MM.1S (cell line): ENCODE data around the gene INSM2.

ENCODE experiments used
- DNase-seq: peaks from one replicate; pipeline ENCODE4 v3.0.0-alpha.2; 2015
- H2AFZ ChIP-seq: fragments of 300-600 bp; sonication (generic); 2 replicates; pipeline ENCODE4 v1.6.0; 2016; ENCODE audit warnings: antibody characterized with exemption, low read length
- H3F3A ChIP-seq: fragments of 300-600 bp; sonication (generic); 2 replicates; pipeline ENCODE4 v1.6.1; 2016; ENCODE audit warnings: mild to moderate bottlenecking, antibody characterized with exemption, low read length, moderate library complexity, mixed read lengths; ENCODE audit not compliant: insufficient read depth
- H3K27ac ChIP-seq: fragments of 300-600 bp; sonication (generic); 2 replicates; pipeline ENCODE4 v1.5.1; 2016; ENCODE audit warnings: mild to moderate bottlenecking, low read length
- H3K27me3 ChIP-seq: fragments of 300-600 bp; sonication (generic); replicated peaks from 2 replicates; pipeline ENCODE4 v1.6.0; 2016; ENCODE audit warnings: low read length; ENCODE audit not compliant: insufficient read depth
- H3K36me3 ChIP-seq: fragments of 300-600 bp; sonication (generic); replicated peaks from 2 replicates; pipeline ENCODE4 v1.6.1; 2016; ENCODE audit warnings: mild to moderate bottlenecking, low read length, mixed read lengths; ENCODE audit not compliant: insufficient read depth
- H3K4me1 ChIP-seq: fragments of 300-600 bp; sonication (generic); 2 replicates; pipeline ENCODE4 v1.6.1; 2016; ENCODE audit warnings: low read length, mixed read lengths
- H3K4me2 ChIP-seq: fragments of 300-600 bp; sonication (generic); 2 replicates; pipeline ENCODE4 v1.6.0; 2016; ENCODE audit warnings: low read depth, low read length
- H3K4me3 ChIP-seq: fragments of 300-600 bp; sonication (generic); 2 replicates; pipeline ENCODE4 v1.5.1; 2016; ENCODE audit warnings: low read length, mixed read lengths
- H3K79me2 ChIP-seq: fragments of 300-600 bp; sonication (generic); 2 replicates; pipeline ENCODE4 v1.6.1; 2016; ENCODE audit warnings: mixed run types, low read length, mixed read lengths
- H3K9ac ChIP-seq: fragments of 300-600 bp; sonication (generic); 2 replicates; pipeline ENCODE4 v1.6.1; 2016; ENCODE audit warnings: low read length, mixed read lengths
- H3K9me2 ChIP-seq: fragments of 300-600 bp; sonication (generic); replicated peaks from 2 replicates; pipeline ENCODE4 v1.6.1; 2016; ENCODE audit warnings: mild to moderate bottlenecking, low read length, mixed read lengths; ENCODE audit not compliant: insufficient read depth
- H3K9me3 ChIP-seq: fragments of 300-600 bp; sonication (generic); replicated peaks from 2 replicates; pipeline ENCODE4 v1.6.1; 2016; ENCODE audit warnings: mild to moderate bottlenecking, low read length, mixed read lengths; ENCODE audit not compliant: insufficient read depth
- H4K20me1 ChIP-seq: fragments of 300-600 bp; sonication (generic); 2 replicates; pipeline ENCODE4 v1.6.1; 2016; ENCODE audit warnings: mild to moderate bottlenecking, low read length, moderate library complexity, mixed read lengths; ENCODE audit not compliant: insufficient read depth
- CTCF ChIP-seq: fragments of 300-600 bp; sonication (generic); IDR thresholded peaks from 2 replicates; pipeline ENCODE4 v1.5.1; 2016; ENCODE audit warnings: antibody characterized with exemption, low read length, mixed read lengths
- EZH2 ChIP-seq: fragments of 300-600 bp; sonication (generic); optimal IDR thresholded peaks from 2 replicates; pipeline ENCODE3; 2017; ENCODE audit warnings: low read depth, mild to moderate bottlenecking, antibody characterized with exemption, low read length, mixed read lengths
- EZH2phosphoT487 ChIP-seq: fragments of 300-600 bp; sonication (generic); IDR thresholded peaks from 2 replicates; pipeline ENCODE4 v1.6.1; 2018; ENCODE audit warnings: antibody characterized with exemption, low read length

INSM2 gene

GRCh38 chr14:35533357-35534207 is at the start of gene INSM2:
Gene INSM2, plus strand, starts transcription at chr14:35534164. Its CDS starts 89 bp downstream, at chr14:35534253.
- H2AFZ ChIP-seq = peak within 1 kb of the TSS; percentile 38; the same call in 1 of the 2 replicates
- no peaks in the 10 kb centered on the region for H3K9me2 ChIP-seq
- H3K79me2 ChIP-seq = no peaks in the 10 kb centered on the region
- TF ChIP-seq CTCF (no peak), EZH2phosphoT487 (no peak), EZH2 (no peak)
- H3K27ac ChIP-seq = no peak within 1 kb of the TSS
- peak within 1 kb of the TSS; percentile 81 for H3K4me2 ChIP-seq
- peak; percentile 48 for DNase-seq
- peak within 1 kb of the TSS; percentile 60 for H3K4me3 ChIP-seq
- H3K36me3 ChIP-seq = no peaks in the 10 kb centered on the region
- no peaks in the 10 kb centered on the region for H3F3A ChIP-seq
- H3K9ac ChIP-seq = no peak within 1 kb of the TSS
- H4K20me1 ChIP-seq = no peaks in the 10 kb centered on the region
- no peaks in the 10 kb centered on the region for H3K4me1 ChIP-seq
- H3K27me3 ChIP-seq = no peaks in the 10 kb centered on the region; the same call in 1 of the 2 replicates
- no peaks in the 10 kb centered on the region for H3K9me3 ChIP-seq

GRCh38 chr14:35492569-35493014 is 41.4 kb upstream of the INSM2 start:
- Histone ChIP-seq H3K4me2 (no peak overlapping the region), H3K9me3 (no peaks in the 10 kb centered on the region), H3K4me3 (no peak overlapping the region), H3K27me3 (no peaks in the 10 kb centered on the region), H3K36me3 (no peaks in the 10 kb centered on the region), H3K4me1 (no peaks in the 10 kb centered on the region), H3K9ac (no peak overlapping the region), H2AFZ (no peak overlapping the region), H3K79me2 (no peaks in the 10 kb centered on the region), H4K20me1 (no peaks in the 10 kb centered on the region), H3K27ac (no peak overlapping the region), H3K9me2 (no peaks in the 10 kb centered on the region), H3F3A (no peaks in the 10 kb centered on the region)
- TF ChIP-seq CTCF (no peak), EZH2phosphoT487 (no peak), EZH2 (no peak)
- DNase-seq = no peak

- Histone ChIP-seq H3K79me2 (no peaks in the 10 kb centered on the region), H2AFZ (no peak overlapping the region), H3K4me1 (no peaks in the 10 kb centered on the region), H3K4me3 (no peak overlapping the region), H3K4me2 (no peak overlapping the region), H3F3A (no peaks in the 10 kb centered on the region), H3K27ac (no peak overlapping the region), H4K20me1 (no peaks in the 10 kb centered on the region), H3K9ac (no peak overlapping the region), H3K36me3 (no peaks in the 10 kb centered on the region), H3K9me3 (no peaks in the 10 kb centered on the region), H3K27me3 (no peaks in the 10 kb centered on the region), H3K9me2 (no peaks in the 10 kb centered on the region)
- DNase-seq = no peak
- TF ChIP-seq EZH2phosphoT487 (no peak), EZH2 (no peak), CTCF (no peak)
Observed at GRCh38 chr14:35495278-35495677, 38.7 kb upstream of the INSM2 start.
